K562 (cell line): ENCODE results near the gene BFSP2. TPM values are rescaled to one million over a fixed set of nuclear protein-coding genes. Genes with fewer than 3 reads are reported as not detected.
A peak's percentile ranks its signal among the peaks of the same experiment; 100 is the strongest.

Source experiments
- ATAC-seq: fragments of 200-7000 bp; cut with Tn5 transposase; 3 replicates; pipeline ENCODE4 v1.9.1; 2020; ENCODE audit warnings: moderate library complexity
- BruUV-seq: library from RNA; stranded (reverse); fragments of 400-500 nt; replicated peaks from 2 replicates; lab custom pipeline; 2021; lab: Mats Ljungman, UMichigan
- CTCF ChIA-PET: fragments of 300-600 bp; formaldehyde crosslinking; extraction: SDS; loops from one replicate; lab custom pipeline; 2021; ENCODE audit warnings: low intra/inter-chr PET ratio; lab: Yijun Ruan, JAX
- POLR2A ChIA-PET: fragments of 300-600, 350-650 bp; sonication (Branson Sonifier 250); formaldehyde crosslinking; extraction: SDS; loops from one replicate; lab custom pipeline; 2021; ENCODE audit warnings: antibody characterized with exemption, inconsistent platforms; lab: Yijun Ruan, JAX
- DNase-seq, 4 experiments: peaks; one replicate each; pipeline versions ENCODE4 v3.0.0 to v3.0.0-alpha.2; 2011 to 2018; ENCODE audit warnings: low spot score in 3 of 4, mixed read lengths in 3 of 4; ENCODE audit errors: extremely low read depth in 1 of 4
- FAIRE-seq: peaks from 2 replicates; lab custom pipeline; 2011; peaks lifted over from hg19 to GRCh38; lab: Jason Lieb, UNC
- H2AFZ ChIP-seq: 2 replicates; pipeline ENCODE4 v1.6.0; 2011; ENCODE audit warnings: low read depth, low read length, control low read depth, inconsistent platforms
- H3K27ac ChIP-seq: fragments of 200-600 bp; 3 replicates; pipeline ENCODE4 v1.8.0; 2011; ENCODE audit warnings: low read depth, mild to moderate bottlenecking, control low read depth, inconsistent platforms, low read length, moderate library complexity, mixed read lengths; ENCODE audit errors: extremely low read depth
- H3K27me3 ChIP-seq, 2 experiments: fragments of 300-600 bp in 1 of 2; 2 replicates in 1 of 2; 3 replicates in 1 of 2; pipeline versions ENCODE4 v1.6.0 to v1.8.0; 2011; ENCODE audit warnings: inconsistent platforms in 2 of 2, low read length in 2 of 2, mild to moderate bottlenecking in 1 of 2, mixed read lengths in 1 of 2, moderate library complexity in 1 of 2; ENCODE audit not compliant: control insufficient read depth in 2 of 2, insufficient read depth in 2 of 2
- H3K36me3 ChIP-seq: fragments of 300-600 bp; 3 replicates; pipeline ENCODE4 v1.8.0; 2011; ENCODE audit warnings: mild to moderate bottlenecking, low read length, inconsistent platforms; ENCODE audit not compliant: control insufficient read depth, insufficient read depth
- H3K4me1 ChIP-seq, 2 experiments: fragments of 200-600 bp in 1 of 2; replicated peaks in 1 of 2; 2 replicates in 1 of 2; 3 replicates in 1 of 2; pipeline versions ENCODE4 v1.5.1 to v1.8.0; 2011; ENCODE audit warnings: inconsistent platforms in 2 of 2, low read length in 2 of 2, mild to moderate bottlenecking in 1 of 2, mixed read lengths in 1 of 2, moderate library complexity in 1 of 2; ENCODE audit not compliant: control insufficient read depth in 2 of 2, insufficient read depth in 2 of 2
- H3K4me2 ChIP-seq: 2 replicates; pipeline ENCODE4 v1.6.1; 2011; ENCODE audit warnings: low read length, control low read depth, inconsistent platforms, mixed read lengths; ENCODE audit not compliant: insufficient read depth
- H3K4me3 ChIP-seq: fragments of 200-600 bp; sonication (generic), shearing (Covaris generic); 2 replicates; pipeline ENCODE4 v1.5.1; 2016; ENCODE audit warnings: control low read depth, inconsistent platforms
- H3K79me2 ChIP-seq: fragments of 200-600 bp; 3 replicates; pipeline ENCODE4 v1.8.0; 2011; ENCODE audit warnings: low read length, inconsistent platforms; ENCODE audit not compliant: control insufficient read depth, insufficient read depth
- H3K9ac ChIP-seq, 2 experiments: 2 replicates each; pipeline versions ENCODE4 v1.6.0 to v1.6.1; 2011; ENCODE audit warnings: low read depth in 2 of 2, low read length in 2 of 2, control low read depth in 1 of 2, inconsistent platforms in 1 of 2, mild to moderate bottlenecking in 1 of 2, mixed read lengths in 1 of 2; ENCODE audit not compliant: insufficient read depth in 1 of 2
- H3K9me1 ChIP-seq: one replicate; pipeline ENCODE4 v1.6.0; 2011; ENCODE audit warnings: inconsistent platforms, mild to moderate bottlenecking, low read length, moderate library complexity; ENCODE audit not compliant: control insufficient read depth, insufficient read depth
- H3K9me3 ChIP-seq: replicated peaks from 2 replicates; pipeline ENCODE4 v1.5.1; 2011; ENCODE audit warnings: low read depth, low read length, inconsistent platforms; ENCODE audit not compliant: control insufficient read depth, insufficient read depth
- H4K20me1 ChIP-seq: replicated peaks from 2 replicates; pipeline ENCODE4 v1.6.1; 2011; ENCODE audit warnings: low read length, inconsistent platforms, mixed read lengths; ENCODE audit not compliant: control insufficient read depth, insufficient read depth
- CBX2 ChIP-seq: fragments of 200-600 bp; sonication (generic); IDR thresholded peaks from one replicate; pipeline ENCODE4 v1.6.1; 2012; ENCODE audit warnings: mild to moderate bottlenecking, low read length, inconsistent platforms; ENCODE audit not compliant: insufficient read depth, poor library complexity, severe bottlenecking
- CTCF ChIP-seq, 3 experiments: IDR thresholded peaks in 2 of 3; conservative IDR thresholded peaks in 1 of 3; 2 replicates each; pipeline ENCODE4 v1.5.1; 2011 to 2012; ENCODE audit warnings: low read length in 3 of 3, mild to moderate bottlenecking in 3 of 3, control low read depth in 2 of 3, improper control_type of control experiment in 1 of 3, inconsistent platforms in 1 of 3, low read depth in 1 of 3, mixed read lengths in 1 of 3, moderate library complexity in 1 of 3; ENCODE audit not compliant: insufficient read depth in 2 of 3
- DLX4 ChIP-seq: fragments of 250-450 bp; sonication (Bioruptor Pico); IDR thresholded peaks from 2 replicates; pipeline ENCODE4 v1.6.1; 2021; ENCODE audit warnings: mild to moderate bottlenecking
- HMGN3 ChIP-seq: IDR thresholded peaks from 2 replicates; pipeline ENCODE4 v1.6.1; 2011; ENCODE audit warnings: borderline replicate concordance, low read depth, mild to moderate bottlenecking, mixed read lengths, low read length; ENCODE audit not compliant: insufficient read length; ENCODE audit errors: extremely low read depth
- MIER1 ChIP-seq: fragments of 450-650 bp; IDR thresholded peaks from 2 replicates; pipeline ENCODE4 v1.6.1; 2016; ENCODE audit warnings: antibody characterized with exemption, mild to moderate bottlenecking, low read depth
- MITF ChIP-seq: IDR thresholded peaks from 2 replicates; pipeline ENCODE4 v1.6.1; 2014; ENCODE audit warnings: antibody characterized with exemption
- MTA1 ChIP-seq: fragments of 450-650 bp; IDR thresholded peaks from 2 replicates; pipeline ENCODE4 v1.6.1; 2017; ENCODE audit warnings: borderline replicate concordance
- MXI1 ChIP-seq: IDR thresholded peaks from 2 replicates; pipeline ENCODE4 v1.6.1; 2011; ENCODE audit warnings: low read depth, mild to moderate bottlenecking, improper control_type of control experiment, low read length
- NR1H2 ChIP-seq: sonication (generic); formaldehyde crosslinking; IDR thresholded peaks from 2 replicates; pipeline ENCODE4 v1.4.0; 2020; ENCODE audit warnings: mild to moderate bottlenecking, missing genetic modification reagents
- PTRF ChIP-seq: fragments of 450-650 bp; IDR thresholded peaks from 2 replicates; pipeline ENCODE4 v1.6.1; 2016; ENCODE audit warnings: mild to moderate bottlenecking, missing genetic modification characterization, missing compliant biosample characterization
- RAD21 ChIP-seq, 2 experiments: fragments of 250-450 bp in 1 of 2; fragments of 450-650 bp in 1 of 2; sonication (Bioruptor Pico) in 1 of 2; formaldehyde crosslinking in 1 of 2; IDR thresholded peaks in 1 of 2; conservative IDR thresholded peaks in 1 of 2; 2 replicates each; pipeline versions ENCODE4 v1.4.0 to v1.8.0; 2020 to 2022; ENCODE audit warnings: mild to moderate bottlenecking in 2 of 2, moderate library complexity in 1 of 2
- RHOXF2B ChIP-seq: fragments of 250-450 bp; sonication (Bioruptor Pico); conservative IDR thresholded peaks from 2 replicates; pipeline ENCODE4 v1.5.1; 2021
- ZNF280B ChIP-seq: fragments of 250-450 bp; sonication (Bioruptor Pico); IDR thresholded peaks from 2 replicates; pipeline ENCODE4 v1.5.1; 2021; ENCODE audit warnings: mild to moderate bottlenecking
- ZNF395 ChIP-seq: fragments of 200-800 bp; sonication (Bioruptor generic); IDR thresholded peaks from 2 replicates; pipeline ENCODE4 v1.6.1; 2017; ENCODE audit warnings: missing genetic modification characterization, missing compliant biosample characterization
- ZNF766 ChIP-seq: fragments of 200-800 bp; sonication (Bioruptor generic); conservative IDR thresholded peaks from 2 replicates; pipeline ENCODE4 v1.6.1; 2016; ENCODE audit warnings: missing genetic modification characterization, missing compliant biosample characterization
- WGBS: fragments of 100-300 bp; shearing (Covaris generic); methylation state at CpG from one replicate; pipeline ENCODE4 v1.1.6; 2016; ENCODE audit warnings: low coverage, mixed read lengths; ENCODE audit not compliant: insufficient coverage; ENCODE audit errors: missing lambda C conversion rate; 5-methylcytosine and 5-hydroxymethylcytosine counted together
- in situ Hi-C: fragments of 300-500 bp; cut with MboI; formaldehyde crosslinking; loops from 4 replicates; pipeline ENCODE4 v1.15.0; 2018; ENCODE audit warnings: inconsistent platforms, mixed read lengths
- intact Hi-C: fragments of 100-400 bp; cut with micrococcal nuclease; formaldehyde crosslinking; loops from 2 replicates; pipeline ENCODE4 v1.14.2; 2022
- polyA plus RNA-seq, 8 experiments: library from polyadenylated mRNA; depleted of rRNA in 4 of 8; stranded (reverse) in 5 of 8; unstranded in 3 of 8; fragments of >200 nt; fragmentation: Nextera tagmentation in 2 of 8; fragmentation: Illumina TruSeq in 1 of 8; extraction: Ambion mirVana in 2 of 8; extraction: Trizol in 1 of 8; gene quantifications; 2 replicates each; pipeline versions ENCODE4 v1.2.1 to v1.2.3, GENCODE V29; 2011 to 2014; ENCODE audit warnings: inconsistent platforms in 1 of 8, missing spikeins in 1 of 8
- total RNA-seq, 7 experiments: library from RNA; depleted of rRNA in 6 of 7; stranded (reverse); fragments of >200 nt in 6 of 7; fragmentation: Illumina TruSeq in 2 of 7; extraction: Trizol in 2 of 7; gene quantifications; 2 replicates each; pipeline versions ENCODE4 v1.2.1 to v1.2.3, GENCODE V29; 2011 to 2021; ENCODE audit warnings: low replicate concordance in 1 of 7

The BFSP2 gene
- total and polyA plus RNA-seq, 9 of the 15 experiments (the other 6 are each of a cell fraction or from before 2014, with no cell fraction given): not detected

- Histone ChIP-seq H2AFZ (no peak overlapping the region), H3K4me2 (no peak overlapping the region), H4K20me1 (no peaks in the 10 kb centered on the region), H3K9me3 (no peaks in the 10 kb centered on the region), H3K9ac (no peak overlapping the region), H3K36me3 (no peaks in the 10 kb centered on the region), H3K27ac (no peak overlapping the region), H3K79me2 (no peaks in the 10 kb centered on the region), H3K27me3 (no peaks in the 10 kb centered on the region; a peak in 1 of 5 replicates), H3K9me1 (no peaks in the 10 kb centered on the region), H3K4me1 (no peaks in the 10 kb centered on the region; a peak in 2 of 5 replicates), H3K4me3 (no peak overlapping the region)
- DNase-seq (peak in 1 of 4 experiments; percentile 10), ATAC-seq (peak; percentile 66; the same call in 2 of the 3 replicates), FAIRE-seq (no peak)
- ChIA-PET POLR2A (interaction anchor here (0.7 kb wide), 1 partner anchor 12 kb away, joined by 3 read pairs; no protein-coding TSS in a partner anchor), CTCF (interaction anchor here (1.5 to 2.0 kb wide), 3 partner anchors 336 to 651 kb away, joined by 4 to 10 read pairs (median 5); no protein-coding TSS in a partner anchor)
- intact Hi-C loops (loop anchor here (2.0 to 5.0 kb wide), 2 partner anchors 45 to 336 kb away; no protein-coding TSS in a partner anchor), in situ Hi-C loops (loop anchor here (25.0 kb wide), 1 partner anchor 340 kb away; the partner anchor contains the start of gene TMEM108)
- BruUV-seq: no TSS peak
- WGBS: 8% methylated on average over 3 of the region's 6 CpGs
- TF ChIP-seq ZNF395 (CRISPR knock-in tag): no peak
- peak; percentile 33 to 51 (median 37); a peak in 4 of 6 replicates for TF ChIP-seq CTCF (IDR thresholded peaks at IDR 0.05 in 2 of 3, conservative IDR thresholded peaks at IDR 0.05 in 1 of 3; ENCODE audit: insufficient read depth in 2 of 3, low read depth in 1 of 3, low read length in 3 of 3)
- no peak for TF ChIP-seq MXI1
- TF ChIP-seq CBX2: no peak
- TF ChIP-seq RHOXF2B (CRISPR knock-in tag): no peak
- no peak for TF ChIP-seq MIER1
- no peak for TF ChIP-seq PTRF (tag)
- no peak for TF ChIP-seq MITF
- peak; percentile 21 to 56 for TF ChIP-seq RAD21 (CRISPR knock-in tag; conservative IDR thresholded peaks at IDR 0.05 in 1 of 2, IDR thresholded peaks at IDR 0.05 in 1 of 2)
- TF ChIP-seq ZNF766 (CRISPR knock-in tag): no peak
- TF ChIP-seq MTA1: no peak
- TF ChIP-seq HMGN3: no peak
- no peak for TF ChIP-seq DLX4 (CRISPR knock-in tag)
- no peak for TF ChIP-seq ZNF280B
- TF ChIP-seq NR1H2 (CRISPR knock-in tag): no peak
These were observed 23.0 kb upstream of the BFSP2 start for GRCh38 chr3:133376810-133377209.
